HEK293 (cell line): ENCODE results near the gene MYL12A.

Experiments used
- GLI4 ChIP-seq: fragments of 450-650 bp; formaldehyde crosslinking; IDR thresholded peaks from 2 replicates; pipeline ENCODE4 v1.5.1; 2016; ENCODE audit warnings: missing biosample characterization, missing genetic modification characterization
- REST ChIP-seq: fragments of 450-650 bp; formaldehyde crosslinking; IDR thresholded peaks from 2 replicates; pipeline ENCODE4 v1.5.1; 2016; ENCODE audit warnings: missing biosample characterization, missing genetic modification characterization
- YY1 ChIP-seq: fragments of 450-650 bp; formaldehyde crosslinking; IDR thresholded peaks from 2 replicates; pipeline ENCODE4 v1.5.1; 2018; ENCODE audit warnings: missing biosample characterization, missing genetic modification characterization
- ZNF138 ChIP-seq: fragments of 450-650 bp; formaldehyde crosslinking; IDR thresholded peaks from 2 replicates; pipeline ENCODE4 v1.5.1; 2016; ENCODE audit warnings: missing biosample characterization, missing genetic modification characterization, borderline replicate concordance
- ZNF274 ChIP-seq, 2 experiments: fragments of 200-500 bp in 1 of 2; fragments of 450-650 bp in 1 of 2; sonication (Bioruptor generic) in 1 of 2; formaldehyde crosslinking in 1 of 2; IDR thresholded peaks; 2 replicates each; pipeline versions ENCODE4 v1.5.1 to v1.6.1; 2014 to 2016; ENCODE audit warnings: borderline replicate concordance in 1 of 2, inconsistent platforms in 1 of 2, low read length in 1 of 2, missing biosample characterization in 1 of 2, missing genetic modification characterization in 1 of 2
- ZNF423 ChIP-seq: fragments of 450-650 bp; formaldehyde crosslinking; IDR thresholded peaks from 2 replicates; pipeline ENCODE4 v1.5.1; 2016; ENCODE audit warnings: missing biosample characterization, missing genetic modification characterization
- TF ChIP-seq, protein P1 (sequence below): fragments of 450-650 bp; formaldehyde crosslinking; IDR thresholded peaks from 2 replicates; pipeline ENCODE4 v1.5.1; 2016; ENCODE audit warnings: missing biosample characterization, missing genetic modification characterization
- TF ChIP-seq, protein P2 (sequence below): fragments of 450-650 bp; formaldehyde crosslinking; IDR thresholded peaks from 2 replicates; pipeline ENCODE4 v1.5.1; 2016; ENCODE audit warnings: missing biosample characterization, missing genetic modification characterization

GRCh38 chr18:3245185-3245564 is 2.4 kb upstream of the MYL12A start:
- no peak for TF ChIP-seq ZNF423 (tag by site-specific recombination)
- no peak for TF ChIP-seq ZNF274 (IDR thresholded peaks at IDR 0.05; ENCODE audit: low read length)
- TF ChIP-seq ZNF274 (tag by site-specific recombination; IDR thresholded peaks at IDR 0.05; ENCODE audit: borderline replicate concordance): no peak
- TF ChIP-seq, protein P1, sequence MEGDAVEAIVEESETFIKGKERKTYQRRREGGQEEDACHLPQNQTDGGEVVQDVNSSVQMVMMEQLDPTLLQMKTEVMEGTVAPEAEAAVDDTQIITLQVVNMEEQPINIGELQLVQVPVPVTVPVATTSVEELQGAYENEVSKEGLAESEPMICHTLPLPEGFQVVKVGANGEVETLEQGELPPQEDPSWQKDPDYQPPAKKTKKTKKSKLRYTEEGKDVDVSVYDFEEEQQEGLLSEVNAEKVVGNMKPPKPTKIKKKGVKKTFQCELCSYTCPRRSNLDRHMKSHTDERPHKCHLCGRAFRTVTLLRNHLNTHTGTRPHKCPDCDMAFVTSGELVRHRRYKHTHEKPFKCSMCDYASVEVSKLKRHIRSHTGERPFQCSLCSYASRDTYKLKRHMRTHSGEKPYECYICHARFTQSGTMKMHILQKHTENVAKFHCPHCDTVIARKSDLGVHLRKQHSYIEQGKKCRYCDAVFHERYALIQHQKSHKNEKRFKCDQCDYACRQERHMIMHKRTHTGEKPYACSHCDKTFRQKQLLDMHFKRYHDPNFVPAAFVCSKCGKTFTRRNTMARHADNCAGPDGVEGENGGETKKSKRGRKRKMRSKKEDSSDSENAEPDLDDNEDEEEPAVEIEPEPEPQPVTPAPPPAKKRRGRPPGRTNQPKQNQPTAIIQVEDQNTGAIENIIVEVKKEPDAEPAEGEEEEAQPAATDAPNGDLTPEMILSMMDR (tag by site-specific recombination): no peak
- no peak for TF ChIP-seq REST (tag by site-specific recombination)
- no peak for TF ChIP-seq GLI4 (tag by site-specific recombination)
- no peak for TF ChIP-seq YY1 (tag by site-specific recombination)
- TF ChIP-seq ZNF138 (tag by site-specific recombination): no peak
- TF ChIP-seq, protein P2, sequence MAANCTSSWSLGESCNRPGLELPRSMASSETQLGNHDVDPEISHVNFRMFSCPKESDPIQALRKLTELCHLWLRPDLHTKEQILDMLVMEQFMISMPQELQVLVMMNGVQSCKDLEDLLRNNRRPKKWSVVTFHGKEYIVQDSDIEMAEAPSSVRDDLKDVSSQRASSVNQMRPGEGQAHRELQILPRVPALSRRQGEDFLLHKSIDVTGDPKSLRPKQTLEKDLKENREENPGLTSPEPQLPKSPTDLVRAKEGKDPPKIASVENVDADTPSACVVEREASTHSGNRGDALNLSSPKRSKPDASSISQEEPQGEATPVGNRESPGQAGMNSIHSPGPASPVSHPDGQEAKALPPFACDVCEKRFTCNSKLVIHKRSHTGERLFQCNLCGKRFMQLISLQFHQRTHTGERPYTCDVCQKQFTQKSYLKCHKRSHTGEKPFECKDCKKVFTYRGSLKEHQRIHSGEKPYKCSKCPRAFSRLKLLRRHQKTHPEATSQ (tag by site-specific recombination): no peak
